HCT116 (cell line): ENCODE results near the gene GNLY.
"Not testable (repeated sequence)": the region's sequence is repeated elsewhere in the genome, so short reads cannot be mapped to it uniquely, and the experiment has no call there.

Experiments
- CTCF ChIP-seq, 3 experiments: fragments of 200-600 bp in 1 of 3; sonication (generic) in 1 of 3; IDR thresholded peaks in 2 of 3; conservative IDR thresholded peaks in 1 of 3; 2 replicates each; pipeline ENCODE4 v1.5.1; 2012 to 2017; ENCODE audit warnings: low read depth in 2 of 3, low read length in 2 of 3, antibody characterized with exemption in 1 of 3, borderline replicate concordance in 1 of 3, control low read depth in 1 of 3, mild to moderate bottlenecking in 1 of 3, mixed read lengths in 1 of 3, mixed run types in 1 of 3, moderate library complexity in 1 of 3; ENCODE audit not compliant: insufficient read depth in 1 of 3
- EGR1 ChIP-seq: IDR thresholded peaks from 2 replicates; pipeline ENCODE4 v1.6.1; 2012; ENCODE audit warnings: low read depth
- POLR2A ChIP-seq: IDR thresholded peaks from 2 replicates; pipeline ENCODE4 v1.7.0; 2011; ENCODE audit warnings: borderline replicate concordance; ENCODE audit not compliant: insufficient read depth, insufficient read length; ENCODE audit errors: extremely low read depth
- POLR2AphosphoS5 ChIP-seq: IDR thresholded peaks from 2 replicates; pipeline ENCODE4 v1.6.1; 2011; ENCODE audit warnings: mild to moderate bottlenecking, low read depth, low read length, moderate library complexity
- REST ChIP-seq: IDR thresholded peaks from 2 replicates; pipeline ENCODE4 v1.6.1; 2012; ENCODE audit warnings: low read depth
- ZFX ChIP-seq: fragments of 450-650 bp; IDR thresholded peaks from 2 replicates; pipeline ENCODE4 v1.6.1; 2017
- ZNF274 ChIP-seq: fragments of 200-500 bp; sonication (Bioruptor generic); IDR thresholded peaks from 2 replicates; pipeline ENCODE4 v1.6.1; 2014; ENCODE audit warnings: mild to moderate bottlenecking, low read depth, low read length, inconsistent platforms

- not testable (repeated sequence) for TF ChIP-seq POLR2A; ZNF274; CTCF (IDR thresholded peaks at IDR 0.05 in 2 of 3, conservative IDR thresholded peaks at IDR 0.05 in 1 of 3; ENCODE audit: borderline replicate concordance in 1 of 3, insufficient read depth in 1 of 3, low read depth in 2 of 3, low read length in 2 of 3); ZFX; REST; EGR1; POLR2AphosphoS5
These were observed 33.9 kb upstream of the GNLY start for GRCh38 chr2:85660301-85660700.
